ENCODE results near the gene PNPLA6.

- TF ChIP-seq UBTF (IDR thresholded peaks at IDR 0.05; ENCODE audit: borderline replicate concordance in 1 of 2, low read depth in 2 of 2, low read length in 2 of 2) (no peak), ZKSCAN8 (CRISPR knock-in tag; IDR thresholded peaks at IDR 0.05) (no peak), FOXA3 (CRISPR knock-in tag; conservative IDR thresholded peaks at IDR 0.05 in 1 of 2, IDR thresholded peaks at IDR 0.05 in 1 of 2) (no peak)
Observed at GRCh38 chr19:7524992-7525739, 10.4 kb upstream of the PNPLA6 start.
